SK-N-SH treated with all-trans-retinoic acid at 6 μM for 48 hours (cell line): Measurements from ENCODE around the gene RFX4.

Source experiments
- ARNTL ChIP-seq: fragments of 450-650 bp; formaldehyde crosslinking; IDR thresholded peaks from 2 replicates; pipeline ENCODE4 v1.5.0; 2020; ENCODE audit warnings: low read depth, mild to moderate bottlenecking, moderate library complexity, borderline replicate concordance
- CSDC2 ChIP-seq: fragments of 250-450 bp; sonication (Bioruptor Pico); IDR thresholded peaks from 2 replicates; pipeline ENCODE4 v1.5.0; 2020; ENCODE audit warnings: mild to moderate bottlenecking, moderate library complexity
- OSR1 ChIP-seq: fragments of 250-450 bp; sonication (Bioruptor Pico); IDR thresholded peaks from 2 replicates; pipeline ENCODE4 v1.8.0; 2022; ENCODE audit warnings: moderate library complexity, mild to moderate bottlenecking, inconsistent platforms
- RARB ChIP-seq: fragments of 250-450 bp; sonication (Bioruptor Pico); IDR thresholded peaks from 2 replicates; pipeline ENCODE4 v1.8.0; 2021; ENCODE audit warnings: mild to moderate bottlenecking, moderate library complexity
- SNAI2 ChIP-seq: fragments of 250-450 bp; sonication (Bioruptor Pico); IDR thresholded peaks from 2 replicates; pipeline ENCODE4 v1.5.0; 2020; ENCODE audit warnings: mild to moderate bottlenecking, moderate library complexity
- TCF4 ChIP-seq: fragments of 250-450 bp; sonication (Bioruptor Pico); IDR thresholded peaks from 2 replicates; pipeline ENCODE4 v1.8.0; 2021; ENCODE audit warnings: mild to moderate bottlenecking, moderate library complexity, borderline replicate concordance
- TOX ChIP-seq: fragments of 250-450 bp; sonication (Bioruptor Pico); IDR thresholded peaks from 2 replicates; pipeline ENCODE4 v1.8.0; 2021; ENCODE audit warnings: mild to moderate bottlenecking, moderate library complexity, borderline replicate concordance
- ZFP3 ChIP-seq: fragments of 250-450 bp; sonication (Bioruptor Pico); IDR thresholded peaks from 2 replicates; pipeline ENCODE4 v1.5.0; 2020; ENCODE audit warnings: mild to moderate bottlenecking, moderate library complexity
- ZFP30 ChIP-seq: fragments of 450-650 bp; formaldehyde crosslinking; IDR thresholded peaks from 2 replicates; pipeline ENCODE4 v1.5.0; 2022; ENCODE audit warnings: mild to moderate bottlenecking, moderate library complexity
- TF ChIP-seq, protein P1 (sequence below): fragments of 250-450 bp; sonication (Bioruptor Pico); IDR thresholded peaks from 2 replicates; pipeline ENCODE4 v1.8.0; 2021; ENCODE audit warnings: low read depth, mild to moderate bottlenecking, moderate library complexity, borderline replicate concordance
- TF ChIP-seq, protein P2 (sequence below): fragments of 250-450 bp; sonication (Bioruptor Pico); IDR thresholded peaks from 2 replicates; pipeline ENCODE4 v1.8.0; 2020; ENCODE audit warnings: mild to moderate bottlenecking, moderate library complexity, borderline replicate concordance
- TF ChIP-seq, protein P3 (sequence below): fragments of 250-450 bp; sonication (Bioruptor Pico); IDR thresholded peaks from 2 replicates; pipeline ENCODE4 v1.5.1; 2020; ENCODE audit warnings: low read depth, mild to moderate bottlenecking, moderate library complexity
- TF ChIP-seq, protein P4 (sequence below): fragments of 250-450 bp; sonication (Bioruptor Pico); IDR thresholded peaks from 2 replicates; pipeline ENCODE4 v1.5.0; 2020; ENCODE audit warnings: mild to moderate bottlenecking, moderate library complexity

DNA sequence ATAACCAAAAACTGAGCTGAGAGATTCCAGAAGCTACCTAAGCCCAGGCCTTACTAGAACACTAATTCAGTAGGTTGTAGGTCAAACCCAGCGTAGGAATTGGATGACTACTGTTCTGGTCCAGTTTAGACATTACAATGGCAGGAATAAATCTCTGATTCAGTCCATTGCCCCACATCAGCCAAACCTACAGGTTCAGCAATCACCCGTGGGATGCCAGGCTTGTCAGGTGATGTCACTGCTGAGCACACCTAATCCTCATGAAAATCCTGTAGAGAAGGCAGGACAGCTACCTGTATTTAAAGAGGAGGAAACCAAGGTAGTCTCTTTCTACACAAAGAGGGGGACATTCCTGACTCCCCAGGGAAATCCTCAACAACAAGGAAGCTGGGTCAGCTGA, 63.7 kb downstream of the RFX4 start:
- TF ChIP-seq RARB (no peak), ZFP30 (CRISPR knock-in tag) (no peak), CSDC2 (no peak), OSR1 (CRISPR knock-in tag) (no peak), ZFP3 (CRISPR knock-in tag) (no peak), TCF4 (CRISPR knock-in tag) (no peak), SNAI2 (no peak), TOX (CRISPR knock-in tag) (no peak), ARNTL (CRISPR knock-in tag) (no peak)
- TF ChIP-seq, protein P1, sequence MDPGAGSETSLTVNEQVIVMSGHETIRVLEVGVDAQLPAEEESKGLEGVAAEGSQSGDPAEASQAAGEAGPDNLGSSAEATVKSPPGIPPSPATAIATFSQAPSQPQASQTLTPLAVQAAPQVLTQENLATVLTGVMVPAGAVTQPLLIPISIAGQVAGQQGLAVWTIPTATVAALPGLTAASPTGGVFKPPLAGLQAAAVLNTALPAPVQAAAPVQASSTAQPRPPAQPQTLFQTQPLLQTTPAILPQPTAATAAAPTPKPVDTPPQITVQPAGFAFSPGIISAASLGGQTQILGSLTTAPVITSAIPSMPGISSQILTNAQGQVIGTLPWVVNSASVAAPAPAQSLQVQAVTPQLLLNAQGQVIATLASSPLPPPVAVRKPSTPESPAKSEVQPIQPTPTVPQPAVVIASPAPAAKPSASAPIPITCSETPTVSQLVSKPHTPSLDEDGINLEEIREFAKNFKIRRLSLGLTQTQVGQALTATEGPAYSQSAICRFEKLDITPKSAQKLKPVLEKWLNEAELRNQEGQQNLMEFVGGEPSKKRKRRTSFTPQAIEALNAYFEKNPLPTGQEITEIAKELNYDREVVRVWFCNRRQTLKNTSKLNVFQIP (CRISPR knock-in tag) = no peak
- TF ChIP-seq, protein P2, sequence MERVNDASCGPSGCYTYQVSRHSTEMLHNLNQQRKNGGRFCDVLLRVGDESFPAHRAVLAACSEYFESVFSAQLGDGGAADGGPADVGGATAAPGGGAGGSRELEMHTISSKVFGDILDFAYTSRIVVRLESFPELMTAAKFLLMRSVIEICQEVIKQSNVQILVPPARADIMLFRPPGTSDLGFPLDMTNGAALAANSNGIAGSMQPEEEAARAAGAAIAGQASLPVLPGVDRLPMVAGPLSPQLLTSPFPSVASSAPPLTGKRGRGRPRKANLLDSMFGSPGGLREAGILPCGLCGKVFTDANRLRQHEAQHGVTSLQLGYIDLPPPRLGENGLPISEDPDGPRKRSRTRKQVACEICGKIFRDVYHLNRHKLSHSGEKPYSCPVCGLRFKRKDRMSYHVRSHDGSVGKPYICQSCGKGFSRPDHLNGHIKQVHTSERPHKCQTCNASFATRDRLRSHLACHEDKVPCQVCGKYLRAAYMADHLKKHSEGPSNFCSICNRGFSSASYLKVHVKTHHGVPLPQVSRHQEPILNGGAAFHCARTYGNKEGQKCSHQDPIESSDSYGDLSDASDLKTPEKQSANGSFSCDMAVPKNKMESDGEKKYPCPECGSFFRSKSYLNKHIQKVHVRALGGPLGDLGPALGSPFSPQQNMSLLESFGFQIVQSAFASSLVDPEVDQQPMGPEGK (CRISPR knock-in tag) = no peak
- TF ChIP-seq, protein P3, sequence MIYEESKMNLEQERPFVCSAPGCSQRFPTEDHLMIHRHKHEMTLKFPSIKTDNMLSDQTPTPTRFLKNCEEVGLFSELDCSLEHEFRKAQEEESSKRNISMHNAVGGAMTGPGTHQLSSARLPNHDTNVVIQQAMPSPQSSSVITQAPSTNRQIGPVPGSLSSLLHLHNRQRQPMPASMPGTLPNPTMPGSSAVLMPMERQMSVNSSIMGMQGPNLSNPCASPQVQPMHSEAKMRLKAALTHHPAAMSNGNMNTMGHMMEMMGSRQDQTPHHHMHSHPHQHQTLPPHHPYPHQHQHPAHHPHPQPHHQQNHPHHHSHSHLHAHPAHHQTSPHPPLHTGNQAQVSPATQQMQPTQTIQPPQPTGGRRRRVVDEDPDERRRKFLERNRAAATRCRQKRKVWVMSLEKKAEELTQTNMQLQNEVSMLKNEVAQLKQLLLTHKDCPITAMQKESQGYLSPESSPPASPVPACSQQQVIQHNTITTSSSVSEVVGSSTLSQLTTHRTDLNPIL = no peak
- TF ChIP-seq, protein P4, sequence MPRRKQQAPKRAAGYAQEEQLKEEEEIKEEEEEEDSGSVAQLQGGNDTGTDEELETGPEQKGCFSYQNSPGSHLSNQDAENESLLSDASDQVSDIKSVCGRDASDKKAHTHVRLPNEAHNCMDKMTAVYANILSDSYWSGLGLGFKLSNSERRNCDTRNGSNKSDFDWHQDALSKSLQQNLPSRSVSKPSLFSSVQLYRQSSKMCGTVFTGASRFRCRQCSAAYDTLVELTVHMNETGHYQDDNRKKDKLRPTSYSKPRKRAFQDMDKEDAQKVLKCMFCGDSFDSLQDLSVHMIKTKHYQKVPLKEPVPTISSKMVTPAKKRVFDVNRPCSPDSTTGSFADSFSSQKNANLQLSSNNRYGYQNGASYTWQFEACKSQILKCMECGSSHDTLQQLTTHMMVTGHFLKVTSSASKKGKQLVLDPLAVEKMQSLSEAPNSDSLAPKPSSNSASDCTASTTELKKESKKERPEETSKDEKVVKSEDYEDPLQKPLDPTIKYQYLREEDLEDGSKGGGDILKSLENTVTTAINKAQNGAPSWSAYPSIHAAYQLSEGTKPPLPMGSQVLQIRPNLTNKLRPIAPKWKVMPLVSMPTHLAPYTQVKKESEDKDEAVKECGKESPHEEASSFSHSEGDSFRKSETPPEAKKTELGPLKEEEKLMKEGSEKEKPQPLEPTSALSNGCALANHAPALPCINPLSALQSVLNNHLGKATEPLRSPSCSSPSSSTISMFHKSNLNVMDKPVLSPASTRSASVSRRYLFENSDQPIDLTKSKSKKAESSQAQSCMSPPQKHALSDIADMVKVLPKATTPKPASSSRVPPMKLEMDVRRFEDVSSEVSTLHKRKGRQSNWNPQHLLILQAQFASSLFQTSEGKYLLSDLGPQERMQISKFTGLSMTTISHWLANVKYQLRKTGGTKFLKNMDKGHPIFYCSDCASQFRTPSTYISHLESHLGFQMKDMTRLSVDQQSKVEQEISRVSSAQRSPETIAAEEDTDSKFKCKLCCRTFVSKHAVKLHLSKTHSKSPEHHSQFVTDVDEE = no peak
